Upper lobe of left lung (tissue), 4 donors: ENCODE results near the gene ASAH2.

Source experiments
- EP300 ChIP-seq, 4 donors: sonication (generic); formaldehyde crosslinking; IDR thresholded peaks; one replicate each; pipeline ENCODE4 v1.5.1; 2017; ENCODE audit warnings: antibody characterized with exemption in 4 of 4, control low read depth in 2 of 4
- POLR2A ChIP-seq, 4 donors: fragments of 450-650 bp; IDR thresholded peaks; one replicate each; pipeline ENCODE4 v1.5.1; 2016 to 2017; ENCODE audit warnings: antibody characterized with exemption in 4 of 4, mild to moderate bottlenecking in 2 of 4
- POLR2AphosphoS5 ChIP-seq, 2 donors: sonication (generic); formaldehyde crosslinking; IDR thresholded peaks; one replicate each; pipeline ENCODE4 v1.5.1; 2017; ENCODE audit warnings: antibody characterized with exemption in 2 of 2
- TF ChIP-seq, protein P1 (sequence below), 6 experiments: fragments of 450-650 bp in 4 of 6; fragments of 200-600 bp in 2 of 6; sonication (generic) in 2 of 6; IDR thresholded peaks; one replicate each; pipeline ENCODE4 v1.5.1; 2016 to 2019; ENCODE audit warnings: antibody characterized with exemption in 6 of 6

- TF ChIP-seq POLR2AphosphoS5 (IDR thresholded peaks at IDR 0.05) = no peak
- TF ChIP-seq, protein P1, sequence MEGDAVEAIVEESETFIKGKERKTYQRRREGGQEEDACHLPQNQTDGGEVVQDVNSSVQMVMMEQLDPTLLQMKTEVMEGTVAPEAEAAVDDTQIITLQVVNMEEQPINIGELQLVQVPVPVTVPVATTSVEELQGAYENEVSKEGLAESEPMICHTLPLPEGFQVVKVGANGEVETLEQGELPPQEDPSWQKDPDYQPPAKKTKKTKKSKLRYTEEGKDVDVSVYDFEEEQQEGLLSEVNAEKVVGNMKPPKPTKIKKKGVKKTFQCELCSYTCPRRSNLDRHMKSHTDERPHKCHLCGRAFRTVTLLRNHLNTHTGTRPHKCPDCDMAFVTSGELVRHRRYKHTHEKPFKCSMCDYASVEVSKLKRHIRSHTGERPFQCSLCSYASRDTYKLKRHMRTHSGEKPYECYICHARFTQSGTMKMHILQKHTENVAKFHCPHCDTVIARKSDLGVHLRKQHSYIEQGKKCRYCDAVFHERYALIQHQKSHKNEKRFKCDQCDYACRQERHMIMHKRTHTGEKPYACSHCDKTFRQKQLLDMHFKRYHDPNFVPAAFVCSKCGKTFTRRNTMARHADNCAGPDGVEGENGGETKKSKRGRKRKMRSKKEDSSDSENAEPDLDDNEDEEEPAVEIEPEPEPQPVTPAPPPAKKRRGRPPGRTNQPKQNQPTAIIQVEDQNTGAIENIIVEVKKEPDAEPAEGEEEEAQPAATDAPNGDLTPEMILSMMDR (IDR thresholded peaks at IDR 0.05) = no peak
- TF ChIP-seq EP300 (IDR thresholded peaks at IDR 0.05) = no peak
- no peak for TF ChIP-seq POLR2A (IDR thresholded peaks at IDR 0.05)
These were observed 22.6 kb downstream of the ASAH2 start for GRCh38 chr10:50228672-50229071.
